ENCODE results near the gene FMN1. TPM values are rescaled to one million over a fixed set of nuclear protein-coding genes. Genes with fewer than 3 reads are reported as not detected.

FMN1 gene
- total and polyA plus RNA-seq, 7 donors, result 0.21 to 20.0 (median 2.5) TPM

DNA sequence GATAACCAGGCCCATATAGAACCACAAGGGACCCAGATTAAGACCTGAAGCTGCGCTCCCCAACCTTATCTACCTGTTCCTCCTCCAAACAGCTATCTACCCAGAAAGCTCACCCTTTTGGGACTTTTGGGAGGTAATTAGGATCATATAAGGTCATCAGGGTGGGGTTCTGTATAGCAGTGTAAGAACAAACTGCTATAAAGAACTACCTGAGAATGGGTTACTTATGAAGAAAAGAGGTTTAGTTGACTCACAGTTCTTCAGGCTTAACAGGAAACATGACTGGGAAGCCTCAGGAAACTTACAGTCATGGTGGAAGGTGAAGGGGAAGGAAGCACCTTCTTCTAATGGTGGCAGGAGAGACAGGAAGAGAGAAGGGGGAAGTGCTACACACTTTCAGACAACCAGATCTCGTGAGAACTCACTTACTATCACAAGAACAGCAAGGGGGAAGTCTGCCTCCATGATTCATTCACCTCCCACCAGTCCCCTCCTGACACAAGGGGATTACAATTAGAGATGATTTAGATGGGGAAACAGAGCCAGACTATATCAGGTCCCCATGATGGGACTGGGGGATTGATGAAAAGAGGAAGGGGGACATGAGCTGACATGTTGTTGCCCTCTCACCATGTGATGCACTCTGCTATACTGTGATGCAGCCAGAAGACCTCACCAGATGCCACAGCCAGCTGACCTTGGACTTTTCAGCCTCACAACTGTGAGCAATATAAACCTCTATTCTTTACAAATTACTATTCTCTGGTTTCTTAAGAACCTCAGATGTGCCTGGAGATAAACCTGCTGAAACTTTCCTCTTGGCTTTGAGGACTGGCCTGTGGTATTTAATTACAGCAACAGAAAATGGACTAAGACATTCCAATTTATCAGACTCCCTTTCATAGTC, 15.3 kb upstream of the FMN1 start:
- Histone ChIP-seq H3K9me3 (no peaks in the 10 kb centered on the region), H3K27me3 (ENCODE audit: insufficient read depth in 3 of 3, low read length in 2 of 3) (peaks cover 0 to 2% (median 0%) of the 10 kb centered on the region in 3 donors), H3K4me1 (peaks cover 2% of the 10 kb centered on the region), H3K36me3 (ENCODE audit: insufficient read depth in 1 of 2, low read depth in 1 of 2) (no peaks in the 10 kb centered on the region), H3K4me3 (no peak overlapping the region), H3K27ac (no peak overlapping the region)
- intact Hi-C loops (cut with DNase I), result no loop called here
- TF ChIP-seq, protein P1, sequence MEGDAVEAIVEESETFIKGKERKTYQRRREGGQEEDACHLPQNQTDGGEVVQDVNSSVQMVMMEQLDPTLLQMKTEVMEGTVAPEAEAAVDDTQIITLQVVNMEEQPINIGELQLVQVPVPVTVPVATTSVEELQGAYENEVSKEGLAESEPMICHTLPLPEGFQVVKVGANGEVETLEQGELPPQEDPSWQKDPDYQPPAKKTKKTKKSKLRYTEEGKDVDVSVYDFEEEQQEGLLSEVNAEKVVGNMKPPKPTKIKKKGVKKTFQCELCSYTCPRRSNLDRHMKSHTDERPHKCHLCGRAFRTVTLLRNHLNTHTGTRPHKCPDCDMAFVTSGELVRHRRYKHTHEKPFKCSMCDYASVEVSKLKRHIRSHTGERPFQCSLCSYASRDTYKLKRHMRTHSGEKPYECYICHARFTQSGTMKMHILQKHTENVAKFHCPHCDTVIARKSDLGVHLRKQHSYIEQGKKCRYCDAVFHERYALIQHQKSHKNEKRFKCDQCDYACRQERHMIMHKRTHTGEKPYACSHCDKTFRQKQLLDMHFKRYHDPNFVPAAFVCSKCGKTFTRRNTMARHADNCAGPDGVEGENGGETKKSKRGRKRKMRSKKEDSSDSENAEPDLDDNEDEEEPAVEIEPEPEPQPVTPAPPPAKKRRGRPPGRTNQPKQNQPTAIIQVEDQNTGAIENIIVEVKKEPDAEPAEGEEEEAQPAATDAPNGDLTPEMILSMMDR (IDR thresholded peaks at IDR 0.05), result no peak
- 75 to 87% (median 77%) methylated on average over 2 of the region's 2 CpGs for WGBS, 3 donors
- no peak for ATAC-seq
- DNase-seq, result no peak

DNA sequence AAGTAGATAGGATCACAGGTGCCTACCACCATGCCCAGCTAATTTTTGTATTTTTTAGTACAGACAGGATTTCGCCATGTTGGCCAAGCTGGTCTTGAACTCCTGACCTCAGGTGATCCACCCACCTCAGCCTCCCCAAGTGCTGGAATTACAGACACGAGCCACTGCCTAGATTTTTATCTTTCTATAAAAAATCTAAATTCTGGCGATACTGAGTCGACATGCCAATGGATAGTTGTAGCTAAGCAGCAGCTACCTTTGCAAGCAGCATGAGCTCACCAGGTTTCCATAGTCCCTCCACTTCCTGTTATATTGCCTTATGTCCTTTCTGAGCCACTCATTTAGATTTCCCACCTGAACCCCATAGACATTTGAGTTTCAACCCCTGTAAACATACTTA, 13.1 kb upstream of the FMN1 start:
- Histone ChIP-seq H3K4me1 (peaks cover 2% of the 10 kb centered on the region), H3K27me3 (ENCODE audit: insufficient read depth in 3 of 3, low read length in 2 of 3) (peaks cover 0 to 2% (median 0%) of the 10 kb centered on the region in 3 donors), H3K27ac (no peak overlapping the region), H3K36me3 (ENCODE audit: insufficient read depth in 1 of 2, low read depth in 1 of 2) (no peaks in the 10 kb centered on the region), H3K9me3 (no peaks in the 10 kb centered on the region), H3K4me3 (no peak overlapping the region)
- no peak for ATAC-seq
- intact Hi-C loops (cut with DNase I), result no loop called here
- DNase-seq, result no peak
- WGBS, 3 donors, result 74 to 94% (median 90%) methylated on average over 4 of the region's 4 CpGs
- TF ChIP-seq, protein P1 (IDR thresholded peaks at IDR 0.05), result no peak

DNA sequence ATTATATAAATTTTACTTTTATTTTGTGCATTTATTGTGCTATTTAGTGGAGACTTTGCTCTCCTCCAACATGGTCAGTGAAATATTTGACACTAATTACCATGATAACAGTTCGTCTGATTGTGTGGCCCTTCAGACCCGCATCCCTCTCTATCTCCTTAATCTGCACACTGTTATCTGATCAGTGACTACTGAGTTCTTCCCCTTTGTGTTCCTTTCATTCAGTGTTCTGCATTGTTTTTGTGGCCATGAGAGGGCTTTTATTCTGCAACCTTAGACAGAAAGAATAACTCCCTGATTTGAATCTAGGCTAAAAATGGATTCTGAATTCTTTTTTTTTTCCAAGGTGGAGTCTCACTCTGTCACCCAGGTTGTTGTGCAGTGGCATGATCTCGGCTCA, 11.9 kb upstream of the FMN1 start:
- Histone ChIP-seq H3K27me3 (ENCODE audit: insufficient read depth in 3 of 3, low read length in 2 of 3) (peaks cover 0 to 2% (median 0%) of the 10 kb centered on the region in 3 donors), H3K36me3 (ENCODE audit: insufficient read depth in 1 of 2, low read depth in 1 of 2) (no peaks in the 10 kb centered on the region), H3K4me3 (no peak overlapping the region), H3K27ac (no peak overlapping the region), H3K9me3 (no peaks in the 10 kb centered on the region), H3K4me1 (peaks cover 2% of the 10 kb centered on the region)
- TF ChIP-seq, protein P1 (IDR thresholded peaks at IDR 0.05), result no peak
- ATAC-seq, result no peak
- 62 to 71% (median 65%) methylated on average over 3 of the region's 3 CpGs for WGBS, 3 donors
- no peak for DNase-seq
- intact Hi-C loops (cut with DNase I), result no loop called here

DNA sequence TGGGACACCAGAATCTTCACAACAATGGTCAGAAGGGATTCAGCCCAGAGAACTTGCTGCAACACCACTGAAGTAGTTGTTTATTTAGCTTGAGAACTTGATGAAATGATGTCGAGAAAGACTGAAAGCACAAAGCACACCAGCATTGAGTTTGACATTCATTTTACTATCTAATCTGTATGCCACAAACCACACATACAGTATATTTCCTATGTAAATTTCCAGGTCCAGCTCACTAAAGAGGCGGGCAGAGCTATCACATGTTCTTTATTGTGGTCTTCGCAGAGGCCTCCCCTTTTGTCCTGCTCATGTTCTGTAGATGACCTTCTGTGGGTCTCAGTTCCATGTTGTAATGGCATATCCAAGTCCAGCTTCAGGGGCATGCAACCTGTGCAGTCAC, 10.4 kb upstream of the FMN1 start:
- WGBS, 3 donors, result 93 to 95% (median 94%) methylated on average over 3 of the region's 3 CpGs
- intact Hi-C loops (cut with DNase I), result no loop called here
- H3K4me3 ChIP-seq, result no peak overlapping the region
- H3K4me1 ChIP-seq, result no peaks in the 10 kb centered on the region
- ATAC-seq (no peak), DNase-seq (no peak)
- no peaks in the 10 kb centered on the region for H3K36me3 ChIP-seq (ENCODE audit: insufficient read depth in 1 of 2, low read depth in 1 of 2)
- no peaks in the 10 kb centered on the region for H3K27me3 ChIP-seq (ENCODE audit: insufficient read depth in 3 of 3, low read length in 2 of 3)
- H3K27ac ChIP-seq, result no peak overlapping the region
- TF ChIP-seq, protein P1 (IDR thresholded peaks at IDR 0.05), result no peak
- H3K9me3 ChIP-seq, result no peaks in the 10 kb centered on the region

Data from psoas muscle (tissue), 8 donors.